Stomach smooth muscle (tissue), 2 donors: ENCODE measurements around the gene NEURL2.
A peak's percentile ranks its signal among the peaks of the same experiment; 100 is the strongest.
"Not testable (repeated sequence)": the region's sequence is repeated elsewhere in the genome, so short reads cannot be mapped to it uniquely, and the experiment has no call there.

Experiments
- H3K27ac ChIP-seq: one replicate; pipeline ENCODE4 v1.7.0; 2013; ENCODE audit warnings: mild to moderate bottlenecking, low read length, inconsistent platforms
- H3K27me3 ChIP-seq, 2 donors: one replicate each; pipeline ENCODE4 v1.7.0; 2013; ENCODE audit warnings: low read length in 2 of 2; ENCODE audit not compliant: insufficient read depth in 2 of 2, control insufficient read depth in 1 of 2
- H3K36me3 ChIP-seq, 2 donors: one replicate each; pipeline ENCODE4 v1.7.0; 2013; ENCODE audit warnings: low read length in 2 of 2; ENCODE audit not compliant: control insufficient read depth in 2 of 2, insufficient read depth in 2 of 2
- H3K4me1 ChIP-seq: one replicate; pipeline ENCODE4 v1.7.0; 2013; ENCODE audit warnings: low read length; ENCODE audit not compliant: control insufficient read depth, insufficient read depth
- H3K4me3 ChIP-seq, 2 donors: one replicate each; pipeline ENCODE4 v1.7.0; 2013; ENCODE audit warnings: low read length in 2 of 2
- H3K9ac ChIP-seq, 2 donors: one replicate each; pipeline ENCODE4 v1.7.0; 2013; ENCODE audit warnings: low read length in 2 of 2, mild to moderate bottlenecking in 1 of 2
- H3K9me3 ChIP-seq, 2 donors: one replicate each; pipeline ENCODE4 v1.7.0; 2013; ENCODE audit warnings: low read length in 2 of 2; ENCODE audit not compliant: control insufficient read depth in 2 of 2
- donor health status: healthy.
- donor health status: Pancreatic carcinoma.

Gene NEURL2

DNA sequence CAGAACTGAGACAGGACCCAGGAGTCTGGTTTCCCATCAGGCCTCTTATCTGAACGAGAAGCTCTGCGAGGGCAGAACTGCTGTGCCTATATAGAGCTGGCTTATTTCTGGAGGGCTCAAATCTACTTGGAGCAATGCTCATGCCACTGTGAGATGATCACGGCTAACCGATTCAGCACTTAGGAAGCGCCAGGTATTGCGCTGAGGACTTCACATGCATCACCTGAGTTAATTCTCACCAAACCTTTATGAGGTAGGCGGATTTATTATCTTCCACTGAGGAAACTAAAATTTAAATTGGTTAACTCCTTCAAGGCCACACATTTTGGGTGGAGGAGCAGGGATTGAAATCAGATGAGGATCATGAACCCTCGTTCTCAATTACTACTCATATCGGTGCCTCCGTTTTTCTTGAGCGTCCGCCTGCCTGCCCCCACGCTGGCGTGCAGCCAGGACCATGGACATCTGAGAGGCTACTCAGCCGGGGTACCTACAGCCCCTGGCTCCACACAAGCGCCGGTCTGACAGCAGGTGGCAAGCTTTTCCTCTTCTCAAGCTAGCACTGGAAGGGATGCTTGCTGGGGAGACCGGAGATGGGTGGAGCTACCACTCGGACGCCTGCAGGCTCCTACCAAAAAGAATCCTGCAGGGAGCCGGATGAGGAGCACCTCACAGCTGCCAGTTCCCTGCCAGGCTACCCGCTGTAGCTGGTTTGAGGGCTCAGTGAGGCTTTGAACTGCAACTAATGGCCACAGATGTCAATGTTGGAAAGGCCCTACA, 42.4 kb upstream of the NEURL2 start:
- H3K9me3 ChIP-seq = no peaks in the 10 kb centered on the region
- peak overlapping the region; percentile 97 to 99 for H3K9ac ChIP-seq
- H3K27me3 ChIP-seq = no peaks in the 10 kb centered on the region
- peaks cover 10 to 13% of the 10 kb centered on the region in 2 donors for H3K36me3 ChIP-seq
- peak overlapping the region; percentile 98 for H3K27ac ChIP-seq
- peak overlapping the region; percentile 97 to 98 for H3K4me3 ChIP-seq
- H3K4me1 ChIP-seq = peaks cover 22% of the 10 kb centered on the region

- H3K27me3 ChIP-seq, H3K27ac ChIP-seq: not testable (repeated sequence)
These were observed 40.7 kb upstream of the NEURL2 start for GRCh38 chr20:45931680-45932079.

DNA sequence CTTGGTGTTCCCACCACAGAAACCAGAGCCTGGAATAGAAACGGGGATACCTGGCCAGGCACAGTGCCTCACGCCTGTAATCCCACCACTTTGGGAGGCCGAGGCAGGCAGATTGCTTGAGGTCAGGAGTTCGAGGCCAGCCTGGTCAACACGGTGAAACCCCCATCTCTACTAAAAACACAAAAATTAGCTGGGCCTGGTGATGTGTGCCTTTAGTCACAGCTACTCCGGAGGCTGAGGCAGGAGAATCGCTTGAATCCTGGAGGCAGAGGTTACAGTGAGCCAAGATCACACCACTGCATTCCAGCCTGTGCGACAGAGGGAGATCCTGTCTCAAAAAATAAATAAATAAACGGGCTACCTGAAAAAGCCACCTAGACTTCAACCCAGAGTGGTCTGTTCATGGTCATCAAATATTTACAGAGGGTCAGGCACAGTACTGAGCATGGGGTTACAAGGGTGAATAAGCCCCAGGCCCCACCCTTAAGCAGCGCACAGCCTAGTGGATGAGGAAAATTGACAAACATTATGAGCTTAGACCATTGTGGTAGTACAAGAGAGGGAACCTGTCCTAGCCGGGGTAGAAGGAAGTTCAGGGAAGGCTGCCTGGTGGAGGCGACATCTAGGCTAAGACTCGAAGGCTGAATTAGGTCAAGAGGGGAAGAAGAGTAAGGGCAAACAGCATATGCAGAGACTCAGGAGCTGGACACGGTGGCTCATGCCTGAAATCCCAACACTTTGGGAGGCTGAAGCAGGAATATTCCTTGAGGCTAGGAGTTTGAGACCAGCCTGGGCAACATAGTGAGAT, 36.3 kb upstream of the NEURL2 start:
- Histone ChIP-seq H3K27ac (no peak overlapping the region), H3K4me1 (peaks cover 10% of the 10 kb centered on the region), H3K36me3 (no peaks in the 10 kb centered on the region), H3K4me3 (no peak overlapping the region), H3K9me3 (no peaks in the 10 kb centered on the region), H3K9ac (no peak overlapping the region), H3K27me3 (no peaks in the 10 kb centered on the region)

More at GRCh38 chr20:45931680-45932079, 40.7 kb upstream of the NEURL2 start:
- peaks cover 16% of the 10 kb centered on the region for H3K4me1 ChIP-seq
- H3K36me3 ChIP-seq, H3K4me3 ChIP-seq, H3K9me3 ChIP-seq, H3K9ac ChIP-seq: not testable (repeated sequence)

DNA sequence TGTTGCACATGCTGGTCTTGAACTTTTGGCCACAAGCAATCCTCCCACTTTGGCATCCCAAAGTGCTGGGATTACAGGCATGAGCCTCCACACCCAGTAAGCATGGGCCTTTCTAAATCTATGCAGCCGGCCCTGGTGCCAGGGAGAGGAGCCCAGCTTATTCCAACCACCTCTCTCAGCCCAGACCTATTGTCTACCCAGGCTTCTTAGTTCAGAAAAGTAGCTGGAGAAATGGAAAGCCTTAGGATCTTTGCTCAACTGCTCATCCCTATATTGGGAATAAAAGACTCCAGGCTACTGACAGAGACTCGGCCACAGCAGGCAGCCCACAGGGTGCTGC, 35.7 kb upstream of the NEURL2 start:
- H3K9ac ChIP-seq = no peak overlapping the region
- peaks cover 10% of the 10 kb centered on the region for H3K4me1 ChIP-seq
- no peak overlapping the region for H3K27ac ChIP-seq

GRCh38 chr20:45925821-45926506, 35.0 kb upstream of the NEURL2 start:
- no peaks in the 10 kb centered on the region for H3K36me3 ChIP-seq
- H3K9ac ChIP-seq = no peak overlapping the region
- H3K4me1 ChIP-seq = peaks cover 10% of the 10 kb centered on the region
- H3K27me3 ChIP-seq = no peaks in the 10 kb centered on the region
- H3K9me3 ChIP-seq = no peaks in the 10 kb centered on the region
- no peak overlapping the region for H3K4me3 ChIP-seq
- H3K27ac ChIP-seq = no peak overlapping the region

More for the DNA sequence above, 35.7 kb upstream of the NEURL2 start:
- Histone ChIP-seq H3K27me3 (no peaks in the 10 kb centered on the region), H3K4me3 (no peak overlapping the region), H3K9me3 (no peaks in the 10 kb centered on the region), H3K36me3 (no peaks in the 10 kb centered on the region)

- H3K9ac ChIP-seq = peak overlapping the region in 1 of 2 donors; percentile 4
These were observed 33.6 kb upstream of the NEURL2 start for GRCh38 chr20:45924391-45925261.

GRCh38 chr20:45921337-45922189, 30.6 kb upstream of the NEURL2 start:
- Histone ChIP-seq H3K4me1 (peaks cover 14% of the 10 kb centered on the region), H3K27me3 (peaks cover 0 to 3% of the 10 kb centered on the region in 2 donors), H3K27ac (no peak overlapping the region), H3K4me3 (no peak overlapping the region), H3K36me3 (no peaks in the 10 kb centered on the region), H3K9me3 (no peaks in the 10 kb centered on the region), H3K9ac (no peak overlapping the region)

More at GRCh38 chr20:45924391-45925261, 33.6 kb upstream of the NEURL2 start:
- no peaks in the 10 kb centered on the region for H3K36me3 ChIP-seq
- no peaks in the 10 kb centered on the region for H3K27me3 ChIP-seq
- no peaks in the 10 kb centered on the region for H3K9me3 ChIP-seq
- peaks cover 11% of the 10 kb centered on the region for H3K4me1 ChIP-seq
- no peak overlapping the region for H3K27ac ChIP-seq
- no peak overlapping the region for H3K4me3 ChIP-seq

GRCh38 chr20:45920462-45921336, 29.7 kb upstream of the NEURL2 start:
- H3K9me3 ChIP-seq = no peaks in the 10 kb centered on the region
- peak overlapping the region; percentile 46 for H3K27ac ChIP-seq
- H3K9ac ChIP-seq = no peak overlapping the region
- H3K4me1 ChIP-seq = peaks cover 14% of the 10 kb centered on the region
- H3K27me3 ChIP-seq = peaks cover 0 to 3% of the 10 kb centered on the region in 2 donors
- H3K4me3 ChIP-seq = no peak overlapping the region
- no peaks in the 10 kb centered on the region for H3K36me3 ChIP-seq
